HG02884 (cell line): ENCODE results near the gene SLC29A3.

Experiments used
- ATAC-seq: cut with Tn5 transposase; IDR thresholded peaks from one replicate; pipeline ENCODE4 v1.9.1; 2021; ENCODE audit warnings: mild to moderate bottlenecking, moderate library complexity; ENCODE audit not compliant: unreplicated experiment

Gene SLC29A3

GRCh38 chr10:71366690-71367089, 47.6 kb downstream of the SLC29A3 start:
- no peak for ATAC-seq

DNA sequence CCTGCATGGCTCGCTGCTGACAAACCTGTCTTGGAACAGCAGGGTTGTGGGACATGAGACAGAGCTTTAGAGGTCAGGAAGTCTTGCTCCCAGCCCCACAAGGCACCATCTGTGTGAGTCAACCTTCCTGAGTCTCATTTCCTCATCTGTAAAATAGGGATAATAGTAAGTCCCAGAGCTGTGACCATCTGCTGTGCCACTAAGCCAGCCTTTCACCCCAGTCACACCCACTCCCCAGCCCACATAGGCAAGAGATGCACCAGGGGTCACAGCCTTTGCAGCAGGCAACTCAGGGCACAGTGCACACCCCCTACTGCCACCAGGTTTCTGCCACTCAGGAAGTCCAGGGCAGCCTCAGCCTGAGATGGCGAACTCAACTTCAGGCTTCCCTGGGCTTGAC, 48.2 kb downstream of the SLC29A3 start:
- ATAC-seq = no peak

DNA sequence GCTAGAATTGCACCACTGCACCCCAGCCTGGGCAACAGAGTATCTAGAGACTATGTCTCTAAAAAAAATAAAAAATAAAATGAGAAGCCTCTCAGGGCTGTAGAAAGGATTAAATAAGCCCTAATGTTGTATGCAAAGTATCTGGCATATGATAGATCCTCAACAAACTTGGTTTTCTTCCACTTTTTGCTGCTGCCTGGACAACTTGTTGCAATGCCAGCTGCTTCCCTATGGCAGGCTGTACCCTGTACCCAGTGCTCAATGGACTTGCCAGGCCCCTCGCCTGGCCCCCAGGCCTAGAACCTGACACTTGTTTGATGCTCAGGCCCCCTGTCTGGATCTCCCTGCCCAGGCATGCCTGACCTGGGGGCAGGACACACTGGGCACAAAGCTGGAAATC, 49.1 kb downstream of the SLC29A3 start:
- no peak for ATAC-seq

GRCh38 chr10:71368643-71369042, 49.6 kb downstream of the SLC29A3 start:
- ATAC-seq = no peak

DNA sequence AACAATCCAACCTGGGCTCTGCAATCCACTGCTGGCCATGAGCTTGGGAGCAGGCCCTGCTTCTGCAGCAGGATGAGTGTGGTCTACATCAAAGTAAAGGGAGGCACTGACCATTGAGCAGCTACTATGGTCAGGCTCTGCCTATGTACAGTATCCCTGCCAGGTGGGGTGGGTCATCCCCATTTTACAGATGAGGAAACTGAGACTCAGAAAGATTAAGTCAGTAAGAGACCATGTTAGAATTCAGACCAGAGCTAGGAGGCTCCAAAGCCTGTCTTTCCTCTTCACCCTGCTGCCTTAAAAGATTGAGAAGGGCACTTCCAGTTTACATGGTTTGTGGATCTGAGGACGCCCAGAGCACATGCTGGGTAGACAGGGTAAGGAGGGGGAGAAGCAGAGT, 50.5 kb downstream of the SLC29A3 start:
- ATAC-seq = no peak

- ATAC-seq = no peak
These were observed 51.0 kb downstream of the SLC29A3 start for GRCh38 chr10:71370031-71370430.

DNA sequence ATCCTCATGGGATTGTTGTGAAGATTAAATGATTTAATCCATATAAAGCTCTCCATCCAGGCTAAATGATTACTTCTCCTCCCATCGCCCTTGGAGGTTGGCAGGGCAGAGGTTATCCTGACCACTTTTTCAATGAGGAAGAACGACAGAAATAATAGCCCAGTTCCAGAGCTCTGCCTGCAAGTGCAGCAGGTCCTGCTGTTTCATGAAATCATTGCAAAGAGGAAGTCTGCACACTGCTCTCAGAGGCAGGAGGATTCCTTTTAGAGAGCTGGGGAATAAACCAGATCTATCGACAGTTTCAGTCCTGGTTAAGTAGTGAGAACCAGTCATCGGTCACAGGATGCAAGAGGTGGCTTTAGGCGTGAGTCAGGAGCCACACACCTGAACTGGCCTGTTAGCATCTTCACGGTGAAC, 52.7 kb downstream of the SLC29A3 start:
- ATAC-seq = no peak

- ATAC-seq = no peak
These were observed 53.9 kb downstream of the SLC29A3 start for GRCh38 chr10:71372882-71373495.

DNA sequence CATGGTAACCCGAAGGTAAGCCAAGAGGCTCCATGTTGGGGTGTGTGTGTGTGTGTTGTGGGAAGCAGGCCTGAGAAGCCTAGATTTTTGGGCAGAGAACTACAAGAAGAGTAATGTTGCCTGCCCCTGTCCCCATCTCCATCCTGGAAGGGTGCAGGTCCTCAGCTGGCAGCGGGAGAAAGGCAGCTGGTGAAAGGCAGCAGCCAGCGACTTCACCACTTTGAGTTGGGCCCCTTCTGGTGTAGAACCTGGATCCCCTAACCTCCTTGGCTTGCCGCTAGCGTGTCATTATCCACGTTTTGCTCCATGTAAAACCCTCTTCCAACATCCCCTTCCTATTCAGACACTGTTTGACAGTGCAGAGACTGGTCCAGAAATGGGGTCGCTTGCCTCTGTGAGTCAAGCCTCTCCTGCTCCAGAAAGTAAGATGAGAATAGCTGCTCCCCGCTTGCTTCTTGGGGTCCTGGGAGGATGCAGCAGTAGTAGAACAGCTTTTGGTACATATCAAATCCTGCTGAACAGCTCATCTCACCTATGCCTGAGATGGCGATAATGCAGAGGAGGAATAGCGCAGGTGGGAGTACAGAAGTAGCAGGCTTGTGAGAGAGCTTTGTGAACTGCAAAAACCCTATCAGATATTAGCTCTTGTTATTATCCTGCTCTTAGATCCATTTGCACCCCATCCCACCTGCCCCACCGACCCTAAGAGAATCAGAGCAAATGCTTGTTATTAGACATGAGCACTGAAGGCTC, 55.6 kb downstream of the SLC29A3 start:
- no peak for ATAC-seq

DNA sequence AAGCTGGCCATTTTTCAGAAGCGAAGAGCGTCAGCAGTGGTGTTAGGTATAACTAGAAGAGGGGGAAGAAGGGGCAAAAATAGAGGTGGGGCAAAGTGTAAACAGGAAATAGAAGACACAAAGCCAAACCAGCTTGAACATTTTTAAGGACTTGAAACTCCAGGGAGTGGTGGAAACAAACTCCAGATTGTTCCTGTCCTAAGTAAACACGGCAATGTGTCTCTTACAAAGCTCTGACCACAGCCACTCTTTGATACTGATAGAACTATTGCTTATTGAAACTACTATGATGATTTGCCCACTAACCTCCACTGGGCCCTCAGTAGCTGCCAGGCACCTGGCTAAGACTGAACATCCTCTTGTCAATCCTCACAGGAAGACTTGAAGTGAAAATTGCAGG, 56.9 kb downstream of the SLC29A3 start:
- ATAC-seq = no peak

- no peak for ATAC-seq
These were observed 59.5 kb downstream of the SLC29A3 start for GRCh38 chr10:71378336-71379117.

GRCh38 chr10:71379118-71379766, 60.2 kb downstream of the SLC29A3 start:
- no peak for ATAC-seq

DNA sequence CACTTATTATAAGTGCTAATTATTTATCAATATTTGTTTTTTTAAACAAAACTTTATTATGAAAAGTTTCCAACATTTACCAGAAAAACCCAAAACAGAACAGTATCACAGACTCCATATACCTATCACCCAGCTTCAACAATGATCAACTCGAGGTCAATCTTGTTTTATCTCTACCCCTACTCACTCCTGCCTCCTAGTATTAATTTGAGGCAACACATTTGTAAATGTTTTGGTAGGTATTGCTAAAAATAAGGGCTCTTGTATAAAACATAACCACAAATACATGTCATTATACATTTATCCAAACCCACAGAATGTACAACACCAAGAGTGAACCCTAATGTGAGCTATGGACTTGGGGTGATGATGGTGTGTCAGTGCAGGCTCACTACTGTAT, 61.8 kb downstream of the SLC29A3 start:
- ATAC-seq = no peak

- no peak for ATAC-seq
These were observed 62.6 kb downstream of the SLC29A3 start for GRCh38 chr10:71381611-71382010.

DNA sequence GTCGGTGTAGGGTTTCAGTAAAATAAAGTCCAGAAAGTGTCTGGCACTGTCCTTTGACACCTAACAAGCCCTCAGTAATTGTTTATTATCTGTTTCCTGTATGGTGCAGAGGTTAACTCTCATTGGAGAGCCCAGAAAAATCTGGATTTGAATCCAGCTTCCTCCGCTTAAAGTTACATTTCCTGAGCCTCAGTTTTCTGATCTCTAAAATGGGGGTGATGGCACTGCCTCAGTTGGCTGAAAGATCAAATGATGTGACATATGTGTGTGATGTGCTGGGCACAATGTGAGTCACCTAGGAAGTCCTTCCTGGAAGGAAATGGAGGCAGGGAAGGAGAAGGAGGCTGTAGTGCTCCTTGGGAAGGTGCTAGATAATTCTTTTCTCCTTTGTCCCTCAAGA, 63.0 kb downstream of the SLC29A3 start:
- ATAC-seq = no peak

DNA sequence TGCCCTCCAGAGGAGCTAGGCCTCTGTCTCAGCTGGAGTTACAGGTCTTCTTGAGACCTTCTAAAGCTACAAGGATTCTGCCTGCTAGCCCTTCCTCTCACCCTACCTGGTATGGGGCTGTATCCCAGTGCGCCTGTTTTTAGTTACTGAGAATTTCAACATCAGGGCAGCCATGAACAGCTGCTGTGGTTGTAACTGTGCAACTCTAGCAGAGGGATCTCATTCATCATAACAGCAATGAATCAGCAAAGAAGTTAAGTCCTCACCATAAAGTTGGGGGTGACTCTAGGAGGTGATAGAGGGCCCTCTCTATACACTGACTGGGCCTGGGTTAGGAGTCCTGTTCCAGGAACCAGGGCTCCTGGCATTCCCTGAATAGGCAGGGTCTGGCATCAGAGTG, 63.7 kb downstream of the SLC29A3 start:
- no peak for ATAC-seq

DNA sequence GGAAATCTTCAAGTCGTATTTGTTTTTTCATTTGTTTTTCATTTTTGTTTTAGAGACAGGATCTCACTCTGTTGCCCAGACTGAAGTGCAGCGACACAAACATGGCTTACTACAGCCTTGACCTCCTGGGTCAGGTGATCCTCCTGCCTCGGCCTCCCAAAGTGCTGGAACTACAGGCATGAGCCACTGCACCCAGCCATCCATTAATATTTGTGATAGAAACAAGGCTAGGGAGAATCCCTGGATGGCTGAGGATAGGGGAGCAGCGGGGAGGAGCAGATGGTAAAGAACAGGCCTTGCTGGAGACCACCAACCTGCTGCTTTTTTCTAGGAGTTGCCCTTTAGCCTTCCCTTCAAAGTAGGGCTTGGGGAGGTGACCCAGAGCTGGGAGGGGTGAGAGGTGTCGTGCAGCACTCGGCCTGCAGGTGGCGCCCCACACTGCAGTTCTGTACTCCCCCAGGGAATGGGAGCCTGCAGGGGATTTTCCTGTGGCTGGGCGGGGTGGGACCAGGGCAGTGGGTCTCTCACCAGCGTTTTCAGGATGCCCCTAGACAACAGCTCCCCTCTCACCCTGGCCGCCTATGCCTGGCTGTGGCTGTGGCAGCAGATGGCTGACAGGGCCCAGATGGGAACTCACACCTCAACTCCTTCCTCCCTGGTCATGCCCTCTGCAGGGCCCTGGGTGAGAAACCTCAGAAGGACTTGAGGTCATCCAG, 65.1 kb downstream of the SLC29A3 start:
- no peak for ATAC-seq

DNA sequence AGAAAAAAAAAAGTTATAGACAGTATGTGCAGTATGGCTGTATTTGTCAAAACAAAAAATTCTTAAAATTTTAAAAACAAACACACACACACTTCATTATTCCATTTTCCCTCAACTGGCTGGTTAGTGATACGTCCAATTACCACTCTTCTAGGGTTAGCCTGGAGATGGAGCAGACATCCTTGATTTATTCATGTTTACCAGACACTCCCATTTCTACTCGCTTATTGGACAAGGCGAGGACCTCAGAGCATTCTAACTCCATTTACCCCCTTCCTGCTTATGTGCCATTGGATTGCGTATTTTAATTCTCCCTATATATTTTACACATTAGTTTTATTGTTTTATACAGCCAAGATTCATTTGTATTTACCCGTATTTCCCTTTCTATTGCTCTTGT, 69.1 kb downstream of the SLC29A3 start:
- no peak for ATAC-seq

DNA sequence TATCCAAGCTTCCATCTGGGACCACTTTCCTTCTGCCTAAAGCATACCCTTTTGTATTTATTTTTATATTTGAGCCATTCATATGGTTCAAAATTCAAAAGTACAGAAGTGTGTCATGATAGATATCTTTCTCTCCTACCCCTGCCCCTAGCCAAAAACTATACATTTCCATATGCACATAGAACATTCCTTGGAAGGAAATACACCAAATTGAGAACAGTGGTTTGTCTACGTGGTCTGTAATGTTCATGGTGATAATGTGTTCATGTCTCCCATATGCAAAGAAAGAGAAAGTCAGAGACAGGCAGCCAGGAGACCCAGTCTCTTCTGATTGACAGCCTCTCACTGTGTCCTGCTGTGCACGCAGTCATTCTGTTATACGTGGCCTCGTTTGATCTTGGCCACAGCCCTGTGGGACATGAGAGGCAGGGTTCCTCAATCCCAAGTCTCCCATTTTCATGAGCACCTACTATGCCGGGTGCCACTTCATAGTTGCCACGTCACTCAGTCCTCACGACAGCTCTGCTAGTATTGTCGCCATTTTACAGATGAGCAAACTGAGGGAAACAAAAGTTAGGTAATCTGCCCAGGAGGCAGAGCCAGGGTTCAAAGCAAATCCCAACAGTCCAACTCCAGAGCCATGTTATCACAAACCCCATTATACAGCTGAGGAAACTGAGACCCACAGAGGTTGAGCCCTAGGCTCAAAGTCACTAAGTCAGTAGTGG, 69.7 kb downstream of the SLC29A3 start:
- ATAC-seq = no peak

DNA sequence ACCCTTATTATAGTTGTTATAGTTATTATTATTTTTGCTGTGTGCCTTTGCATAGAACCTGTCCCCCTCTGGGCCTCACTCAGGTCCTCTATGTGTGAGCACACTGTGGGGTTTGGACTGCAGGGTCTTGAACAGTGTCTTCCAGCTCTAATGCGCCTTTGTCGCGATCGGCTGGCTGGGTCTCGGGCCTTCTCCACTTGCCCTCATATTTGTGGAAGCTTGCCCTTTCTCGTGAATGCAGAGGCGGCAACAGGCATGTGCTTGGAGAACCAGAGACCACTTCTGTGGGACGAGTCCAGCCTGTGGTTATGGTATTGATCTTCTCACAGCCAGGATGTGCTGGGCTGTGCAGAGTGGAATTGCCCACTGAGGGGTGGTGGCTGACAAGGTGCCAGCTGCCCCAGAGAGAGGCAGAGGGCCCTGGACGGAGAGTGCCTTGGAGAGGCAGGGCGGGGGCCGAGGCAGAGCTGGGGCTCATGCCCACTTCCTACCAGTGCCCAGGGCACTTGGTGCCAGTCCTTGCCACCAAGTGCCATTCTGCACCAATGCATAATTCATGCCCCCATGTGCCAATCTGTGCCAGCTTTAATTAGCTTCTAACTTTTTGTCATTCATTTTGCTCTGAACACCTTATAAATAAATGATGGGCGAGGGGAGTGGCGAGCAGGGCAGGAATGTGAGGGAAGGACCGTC, 70.9 kb downstream of the SLC29A3 start:
- no peak for ATAC-seq
